A549 (cell line): ENCODE results near the gene VWC2. TPM values are rescaled to one million over a fixed set of nuclear protein-coding genes. Genes with fewer than 3 reads are reported as not detected.

ENCODE experiments used
- ATAC-seq, 2 experiments: fragments of 200-7000 bp in 1 of 2; fragments of >200 bp in 1 of 2; cut with Nextera tagmentation in 1 of 2; cut with Tn5 transposase in 1 of 2; 3 replicates each; pipeline versions ENCODE4 v1.8.0 to v1.9.1; 2018 to 2020; ENCODE audit warnings: mild to moderate bottlenecking in 1 of 2, moderate library complexity in 1 of 2
- CTCF ChIA-PET: fragments of 300-600 bp; sonication (Branson Sonifier 250); formaldehyde crosslinking; extraction: SDS; loops from one replicate; lab custom pipeline; 2021; ENCODE audit warnings: antibody characterized with exemption, inconsistent platforms; lab: Yijun Ruan, JAX
- POLR2A ChIA-PET: fragments of 350-600 bp; formaldehyde crosslinking; extraction: SDS; loops from one replicate; lab custom pipeline; 2021; ENCODE audit warnings: antibody characterized with exemption, inconsistent platforms; lab: Yijun Ruan, JAX
- DNase-seq, 2 experiments: peaks; one replicate each; pipeline versions ENCODE4 v3.0.0 to v3.0.0-alpha.2; 2011 to 2016; ENCODE audit warnings: low read depth in 1 of 2, low spot score in 1 of 2
- FAIRE-seq: peaks from 2 replicates; lab custom pipeline; 2011; peaks lifted over from hg19 to GRCh38; lab: Jason Lieb, UNC
- H3K27ac ChIP-seq, 2 experiments: fragments of >200 bp; sonication (Bioruptor Twin); formaldehyde crosslinking; 3 replicates each; pipeline ENCODE4 v1.5.1; 2016 to 2017
- H3K4me1 ChIP-seq: fragments of >200 bp; sonication (Bioruptor Twin); formaldehyde crosslinking; 3 replicates; pipeline ENCODE4 v1.6.1; 2016
- H3K4me2 ChIP-seq: fragments of >200 bp; sonication (Bioruptor Twin); formaldehyde crosslinking; 3 replicates; pipeline ENCODE4 v1.6.1; 2016
- H3K4me3 ChIP-seq: fragments of >200 bp; sonication (Bioruptor Twin); formaldehyde crosslinking; 3 replicates; pipeline ENCODE4 v1.5.1; 2016
- H3K9me3 ChIP-seq: fragments of >200 bp; sonication (Bioruptor Twin); formaldehyde crosslinking; 3 replicates; pipeline ENCODE4 v1.6.1; 2016
- CEBPB ChIP-seq, 2 experiments: fragments of >200 bp in 1 of 2; sonication (Bioruptor Twin) in 1 of 2; formaldehyde crosslinking in 1 of 2; IDR thresholded peaks; 2 replicates each; pipeline ENCODE4 v1.6.1; 2012 to 2016
- CHD2 ChIP-seq: fragments of 150-350 bp; IDR thresholded peaks from 2 replicates; pipeline ENCODE4 v1.6.1; 2014; ENCODE audit warnings: low read length; ENCODE audit not compliant: partially characterized antibody
- CHD4 ChIP-seq: fragments of 200-600 bp; sonication (generic); IDR thresholded peaks from 2 replicates; pipeline ENCODE4 v1.6.1; 2016; ENCODE audit warnings: antibody characterized with exemption, mild to moderate bottlenecking, borderline replicate concordance
- EHF ChIP-seq: fragments of 250-450 bp; sonication (Bioruptor Pico); IDR thresholded peaks from 2 replicates; pipeline ENCODE4 v1.5.0; 2020; ENCODE audit warnings: mild to moderate bottlenecking
- EHMT2 ChIP-seq: fragments of 200-600 bp; sonication (generic); IDR thresholded peaks from 2 replicates; pipeline ENCODE4 v1.6.1; 2016; ENCODE audit warnings: antibody characterized with exemption, low read depth, mild to moderate bottlenecking, moderate library complexity
- EP300 ChIP-seq, 2 experiments: fragments of >200 bp; sonication (Bioruptor Twin); formaldehyde crosslinking; IDR thresholded peaks; 2 replicates in 1 of 2; 3 replicates in 1 of 2; pipeline ENCODE4 v1.6.1; 2016 to 2017
- FOSB ChIP-seq: fragments of 250-450 bp; sonication (Bioruptor Pico); IDR thresholded peaks from 2 replicates; pipeline ENCODE4 v1.5.0; 2020; ENCODE audit warnings: mild to moderate bottlenecking, moderate library complexity
- FOSL2 ChIP-seq, 2 experiments: fragments of 450-650 bp in 1 of 2; fragments of >200 bp in 1 of 2; sonication (Bioruptor Twin) in 1 of 2; formaldehyde crosslinking; IDR thresholded peaks; 2 replicates each; pipeline versions ENCODE4 v1.5.0 to v1.6.1; 2016 to 2020; ENCODE audit warnings: mild to moderate bottlenecking in 1 of 2, moderate library complexity in 1 of 2
- FOXS1 ChIP-seq: fragments of 250-450 bp; sonication (Bioruptor Pico); IDR thresholded peaks from 2 replicates; pipeline ENCODE4 v1.5.0; 2020; ENCODE audit warnings: mild to moderate bottlenecking, moderate library complexity
- GATA3 ChIP-seq: IDR thresholded peaks from 2 replicates; pipeline ENCODE4 v1.6.1; 2012; ENCODE audit warnings: borderline replicate concordance
- HDAC2 ChIP-seq: fragments of 200-600 bp; sonication (generic); IDR thresholded peaks from 2 replicates; pipeline ENCODE4 v1.6.1; 2016
- HOXB5 ChIP-seq: fragments of 250-450 bp; sonication (Bioruptor Pico); IDR thresholded peaks from 2 replicates; pipeline ENCODE4 v1.5.0; 2020; ENCODE audit warnings: mild to moderate bottlenecking, moderate library complexity
- KDM5A ChIP-seq: fragments of 200-600 bp; sonication (generic); IDR thresholded peaks from 2 replicates; pipeline ENCODE4 v1.6.1; 2016; ENCODE audit warnings: antibody characterized with exemption, mild to moderate bottlenecking
- MAX ChIP-seq: IDR thresholded peaks from 2 replicates; pipeline ENCODE4 v1.6.1; 2012
- PBX3 ChIP-seq: IDR thresholded peaks from 2 replicates; pipeline ENCODE4 v1.6.1; 2012
- PHF8 ChIP-seq: fragments of 200-600 bp; sonication (generic); IDR thresholded peaks from 2 replicates; pipeline ENCODE4 v1.6.1; 2016; ENCODE audit warnings: low read depth, mild to moderate bottlenecking, antibody characterized with exemption, moderate library complexity, borderline replicate concordance
- RARB ChIP-seq: fragments of 250-450 bp; sonication (Bioruptor Pico); IDR thresholded peaks from 2 replicates; pipeline ENCODE4 v1.8.0; 2021; ENCODE audit warnings: mild to moderate bottlenecking, moderate library complexity
- RCOR1 ChIP-seq: fragments of 150-350 bp; IDR thresholded peaks from 2 replicates; pipeline ENCODE4 v1.6.1; 2014; ENCODE audit warnings: antibody characterized with exemption, low read length, low read depth
- RFX5 ChIP-seq: fragments of 450-650 bp; IDR thresholded peaks from 2 replicates; pipeline ENCODE4 v1.7.1; 2014; ENCODE audit warnings: antibody characterized with exemption, mild to moderate bottlenecking, moderate library complexity
- SMC3 ChIP-seq: fragments of >200 bp; sonication (Bioruptor Twin); formaldehyde crosslinking; IDR thresholded peaks from 3 replicates; pipeline ENCODE4 v1.6.1; 2018; ENCODE audit warnings: inconsistent platforms
- SREBF2 ChIP-seq: fragments of 450-650 bp; IDR thresholded peaks from 2 replicates; pipeline ENCODE4 v1.6.1; 2014; ENCODE audit warnings: mild to moderate bottlenecking, moderate library complexity
- ZC3H11A ChIP-seq: fragments of 450-650 bp; IDR thresholded peaks from 2 replicates; pipeline ENCODE4 v1.6.1; 2014; ENCODE audit warnings: antibody characterized with exemption, mild to moderate bottlenecking
- WGBS: methylation state at CpG from one replicate; pipeline ENCODE4 v1.1.6; 2017; ENCODE audit errors: missing lambda C conversion rate; 5-methylcytosine and 5-hydroxymethylcytosine counted together
- polyA plus RNA-seq, 4 experiments: library from polyadenylated mRNA; depleted of rRNA in 3 of 4; stranded (reverse); fragments of >200 nt; fragmentation: RNase III in 1 of 4; extraction: RNeasy Plus Mini Kit Qiagen cat#74134 plus additional on column Dnase treatment in 1 of 4; gene quantifications; 2 replicates in 3 of 4; 3 replicates in 1 of 4; pipeline ENCODE4 v1.2.3, GENCODE V29; 2011 to 2017
- TF ChIP-seq, protein P1 (sequence below): fragments of 200-600 bp; sonication (generic); IDR thresholded peaks from 2 replicates; pipeline ENCODE4 v1.6.1; 2016; ENCODE audit warnings: antibody characterized with exemption, mild to moderate bottlenecking, moderate library complexity
- TF ChIP-seq, protein P2 (sequence below): IDR thresholded peaks from 2 replicates; pipeline ENCODE4 v1.6.1; 2012; ENCODE audit warnings: low read depth, borderline replicate concordance

VWC2 gene
- polyA plus RNA-seq, 2 of the 4 experiments (the other 2 are of a cell fraction) = not detected

DNA sequence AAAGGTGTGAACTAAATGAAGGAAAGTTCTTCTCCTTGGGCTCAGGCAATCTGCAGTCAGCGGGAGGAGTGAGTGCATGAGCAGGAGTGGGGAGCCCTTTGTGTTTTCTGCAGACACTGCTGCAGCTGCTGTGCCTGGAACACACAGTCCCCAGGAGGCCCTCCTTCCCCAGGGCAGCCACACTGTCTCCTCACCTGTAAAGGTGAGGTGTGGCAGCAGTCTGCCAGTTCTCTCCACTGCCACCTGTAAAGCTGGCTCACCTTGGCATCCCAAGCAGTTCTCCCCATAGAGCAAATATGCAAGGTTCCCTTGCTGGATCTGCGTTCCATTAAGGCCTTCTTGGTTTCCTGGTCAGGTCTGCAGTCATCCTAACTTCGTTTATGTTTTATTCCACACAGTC, 5.2 kb upstream of the VWC2 start:
- Histone ChIP-seq H3K4me2 (no peak overlapping the region), H3K9me3 (peaks cover 2% of the 10 kb centered on the region; the same call in 1 of the 3 replicates)
- ATAC-seq = no peak
- TF ChIP-seq EHF (CRISPR knock-in tag) = no peak
- TF ChIP-seq RARB (CRISPR knock-in tag) = no peak
- TF ChIP-seq FOSL2 (IDR thresholded peaks at IDR 0.05) = no peak
- TF ChIP-seq FOSL2 (CRISPR knock-in tag; IDR thresholded peaks at IDR 0.05) = no peak
- TF ChIP-seq HOXB5 (CRISPR knock-in tag) = no peak
- TF ChIP-seq GATA3 = no peak
- TF ChIP-seq ZC3H11A = no peak
- TF ChIP-seq FOSB = no peak
- no peak for TF ChIP-seq CEBPB (IDR thresholded peaks at IDR 0.05)
- no peak for TF ChIP-seq RFX5
- TF ChIP-seq FOXS1 (CRISPR knock-in tag) = no peak
- TF ChIP-seq, protein P1, sequence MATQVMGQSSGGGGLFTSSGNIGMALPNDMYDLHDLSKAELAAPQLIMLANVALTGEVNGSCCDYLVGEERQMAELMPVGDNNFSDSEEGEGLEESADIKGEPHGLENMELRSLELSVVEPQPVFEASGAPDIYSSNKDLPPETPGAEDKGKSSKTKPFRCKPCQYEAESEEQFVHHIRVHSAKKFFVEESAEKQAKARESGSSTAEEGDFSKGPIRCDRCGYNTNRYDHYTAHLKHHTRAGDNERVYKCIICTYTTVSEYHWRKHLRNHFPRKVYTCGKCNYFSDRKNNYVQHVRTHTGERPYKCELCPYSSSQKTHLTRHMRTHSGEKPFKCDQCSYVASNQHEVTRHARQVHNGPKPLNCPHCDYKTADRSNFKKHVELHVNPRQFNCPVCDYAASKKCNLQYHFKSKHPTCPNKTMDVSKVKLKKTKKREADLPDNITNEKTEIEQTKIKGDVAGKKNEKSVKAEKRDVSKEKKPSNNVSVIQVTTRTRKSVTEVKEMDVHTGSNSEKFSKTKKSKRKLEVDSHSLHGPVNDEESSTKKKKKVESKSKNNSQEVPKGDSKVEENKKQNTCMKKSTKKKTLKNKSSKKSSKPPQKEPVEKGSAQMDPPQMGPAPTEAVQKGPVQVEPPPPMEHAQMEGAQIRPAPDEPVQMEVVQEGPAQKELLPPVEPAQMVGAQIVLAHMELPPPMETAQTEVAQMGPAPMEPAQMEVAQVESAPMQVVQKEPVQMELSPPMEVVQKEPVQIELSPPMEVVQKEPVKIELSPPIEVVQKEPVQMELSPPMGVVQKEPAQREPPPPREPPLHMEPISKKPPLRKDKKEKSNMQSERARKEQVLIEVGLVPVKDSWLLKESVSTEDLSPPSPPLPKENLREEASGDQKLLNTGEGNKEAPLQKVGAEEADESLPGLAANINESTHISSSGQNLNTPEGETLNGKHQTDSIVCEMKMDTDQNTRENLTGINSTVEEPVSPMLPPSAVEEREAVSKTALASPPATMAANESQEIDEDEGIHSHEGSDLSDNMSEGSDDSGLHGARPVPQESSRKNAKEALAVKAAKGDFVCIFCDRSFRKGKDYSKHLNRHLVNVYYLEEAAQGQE = no peak
- TF ChIP-seq, all 56 proteins: peak for 0
- 8% methylated on average over 3 of the region's 3 CpGs for WGBS
- DNase-seq (no peak), FAIRE-seq (no peak)
- Histone ChIP-seq H3K4me1 (no peaks in the 10 kb centered on the region), H3K27ac (no peak overlapping the region), H3K4me3 (no peak overlapping the region)
- POLR2A ChIA-PET = no interaction called here
- CTCF ChIA-PET = interaction anchor here (1.5 kb wide), 1 partner anchor 10 kb away, joined by 3 read pairs; no protein-coding TSS in a partner anchor

GRCh38 chr7:49768835-49769234, 4.6 kb upstream of the VWC2 start:
- 0% methylated on average over 3 of the region's 3 CpGs for WGBS
- no peak overlapping the region for H3K4me2 ChIP-seq
- POLR2A ChIA-PET = no interaction called here
- H3K4me3 ChIP-seq = no peak overlapping the region
- DNase-seq (no peak), FAIRE-seq (no peak), ATAC-seq (no peak)
- CTCF ChIA-PET = interaction anchor here (1.5 kb wide), 1 partner anchor 9 kb away, joined by 3 read pairs; no protein-coding TSS in a partner anchor
- TF ChIP-seq CHD4 = no peak
- TF ChIP-seq PHF8 = no peak
- no peak for TF ChIP-seq KDM5A
- TF ChIP-seq EP300 (IDR thresholded peaks at IDR 0.05) = no peak
- TF ChIP-seq FOSL2 (IDR thresholded peaks at IDR 0.05) = no peak
- no peak for TF ChIP-seq FOSL2 (CRISPR knock-in tag; IDR thresholded peaks at IDR 0.05)
- no peak for TF ChIP-seq RARB (CRISPR knock-in tag)
- peaks cover 2% of the 10 kb centered on the region; the same call in 1 of the 3 replicates for H3K9me3 ChIP-seq
- no peak overlapping the region for H3K27ac ChIP-seq
- H3K4me1 ChIP-seq = no peaks in the 10 kb centered on the region

GRCh38 chr7:49769285-49769857, 4.1 kb upstream of the VWC2 start:
- ChIA-PET POLR2A (no interaction called here), CTCF (no interaction called here)
- Histone ChIP-seq H3K27ac (no peak overlapping the region), H3K9me3 (peaks cover 2% of the 10 kb centered on the region; the same call in 1 of the 3 replicates), H3K4me2 (no peak overlapping the region), H3K4me3 (no peak overlapping the region)
- DNase-seq (no peak), ATAC-seq (no peak), FAIRE-seq (no peak)
- TF ChIP-seq FOSB = no peak
- no peak for TF ChIP-seq FOXS1 (CRISPR knock-in tag)
- no peak for TF ChIP-seq CHD2
- no peak for TF ChIP-seq EHMT2
- TF ChIP-seq HDAC2 = no peak
- no peak for TF ChIP-seq CEBPB (IDR thresholded peaks at IDR 0.05)
- TF ChIP-seq KDM5A = no peak
- no peak for TF ChIP-seq SREBF2
- no peak for TF ChIP-seq MAX
- TF ChIP-seq RCOR1 = no peak
- no peak for TF ChIP-seq SMC3
- TF ChIP-seq, protein P2, sequence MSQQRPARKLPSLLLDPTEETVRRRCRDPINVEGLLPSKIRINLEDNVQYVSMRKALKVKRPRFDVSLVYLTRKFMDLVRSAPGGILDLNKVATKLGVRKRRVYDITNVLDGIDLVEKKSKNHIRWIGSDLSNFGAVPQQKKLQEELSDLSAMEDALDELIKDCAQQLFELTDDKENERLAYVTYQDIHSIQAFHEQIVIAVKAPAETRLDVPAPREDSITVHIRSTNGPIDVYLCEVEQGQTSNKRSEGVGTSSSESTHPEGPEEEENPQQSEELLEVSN = no peak
- no peak for TF ChIP-seq PBX3
- TF ChIP-seq, all 56 proteins: peak for 0
- no peaks in the 10 kb centered on the region for H3K4me1 ChIP-seq
